Hematopoietic multipotent progenitor cell treated with erythropoietin and hydrocortisone succinate and interleukin-3 and kit ligand, for 17 days (in vitro differentiated cells): Measurements from ENCODE around the gene GLIS1.
A peak's percentile ranks its signal among the peaks of the same experiment; 100 is the strongest.
"Not testable (repeated sequence)": the region's sequence is repeated elsewhere in the genome, so short reads cannot be mapped to it uniquely, and the experiment has no call there.

ENCODE experiments used
- DNase-seq: peaks from one replicate; pipeline ENCODE4 v3.0.0-alpha.2; 2015; ENCODE audit warnings: low spot score

GLIS1 gene

GRCh38 chr1:53739109-53739681, at the start of gene GLIS1:
GLIS1 (minus strand) TSS chr1:53739164; CDS start chr1:53738064, 1,100 bp downstream.
- DNase-seq, result no peak

- no peak for DNase-seq
Measured at GRCh38 chr1:53787655-53788054, 48.7 kb upstream of the GLIS1 start.

GRCh38 chr1:53783056-53783455, 44.1 kb upstream of the GLIS1 start:
- DNase-seq, result no peak

GRCh38 chr1:53781654-53782053, 42.7 kb upstream of the GLIS1 start:
- DNase-seq, result no peak

GRCh38 chr1:53777272-53777671, 38.3 kb upstream of the GLIS1 start:
- no peak for DNase-seq

- DNase-seq, result no peak
Measured at GRCh38 chr1:53771648-53772047, 32.7 kb upstream of the GLIS1 start.

- DNase-seq, result no peak
Measured at GRCh38 chr1:53769780-53770179, 30.8 kb upstream of the GLIS1 start.

GRCh38 chr1:53769184-53769583, 30.2 kb upstream of the GLIS1 start:
- DNase-seq, result no peak

GRCh38 chr1:53766831-53767405, 28.0 kb upstream of the GLIS1 start:
- DNase-seq, result no peak

- no peak for DNase-seq
Measured at GRCh38 chr1:53766194-53766742, 27.3 kb upstream of the GLIS1 start.

- no peak for DNase-seq
Measured at GRCh38 chr1:53765657-53766056, 26.7 kb upstream of the GLIS1 start.

GRCh38 chr1:53763911-53764310, 24.9 kb upstream of the GLIS1 start:
- no peak for DNase-seq

GRCh38 chr1:53763461-53763860, 24.5 kb upstream of the GLIS1 start:
- DNase-seq, result no peak

GRCh38 chr1:53760497-53760896, 21.5 kb upstream of the GLIS1 start:
- DNase-seq, result not testable (repeated sequence)

- no peak for DNase-seq
Measured at GRCh38 chr1:53755874-53756273, 16.9 kb upstream of the GLIS1 start.

GRCh38 chr1:53754484-53755312, 15.7 kb upstream of the GLIS1 start:
- peak; percentile 16 for DNase-seq

- no peak for DNase-seq
Measured at GRCh38 chr1:53752281-53752680, 13.3 kb upstream of the GLIS1 start.

GRCh38 chr1:53747841-53748240, 8.9 kb upstream of the GLIS1 start:
- DNase-seq, result no peak

- DNase-seq, result no peak
Measured at GRCh38 chr1:53740621-53741105, 1.7 kb upstream of the GLIS1 start.

- no peak for DNase-seq
Measured at GRCh38 chr1:53738205-53739108, 507 bp downstream of the GLIS1 start.

- no peak for DNase-seq
Measured at GRCh38 chr1:53737648-53738204, 1.2 kb downstream of the GLIS1 start.
